HK-2 (cell line): ENCODE measurements around the gene LRRC71.
A peak's percentile ranks its signal among the peaks of the same experiment; 100 is the strongest.

ENCODE experiments used
- DNase-seq: peaks from one replicate; pipeline ENCODE4 v3.0.0-alpha.2; 2018; ENCODE audit not compliant: unreplicated experiment

LRRC71 gene

DNA sequence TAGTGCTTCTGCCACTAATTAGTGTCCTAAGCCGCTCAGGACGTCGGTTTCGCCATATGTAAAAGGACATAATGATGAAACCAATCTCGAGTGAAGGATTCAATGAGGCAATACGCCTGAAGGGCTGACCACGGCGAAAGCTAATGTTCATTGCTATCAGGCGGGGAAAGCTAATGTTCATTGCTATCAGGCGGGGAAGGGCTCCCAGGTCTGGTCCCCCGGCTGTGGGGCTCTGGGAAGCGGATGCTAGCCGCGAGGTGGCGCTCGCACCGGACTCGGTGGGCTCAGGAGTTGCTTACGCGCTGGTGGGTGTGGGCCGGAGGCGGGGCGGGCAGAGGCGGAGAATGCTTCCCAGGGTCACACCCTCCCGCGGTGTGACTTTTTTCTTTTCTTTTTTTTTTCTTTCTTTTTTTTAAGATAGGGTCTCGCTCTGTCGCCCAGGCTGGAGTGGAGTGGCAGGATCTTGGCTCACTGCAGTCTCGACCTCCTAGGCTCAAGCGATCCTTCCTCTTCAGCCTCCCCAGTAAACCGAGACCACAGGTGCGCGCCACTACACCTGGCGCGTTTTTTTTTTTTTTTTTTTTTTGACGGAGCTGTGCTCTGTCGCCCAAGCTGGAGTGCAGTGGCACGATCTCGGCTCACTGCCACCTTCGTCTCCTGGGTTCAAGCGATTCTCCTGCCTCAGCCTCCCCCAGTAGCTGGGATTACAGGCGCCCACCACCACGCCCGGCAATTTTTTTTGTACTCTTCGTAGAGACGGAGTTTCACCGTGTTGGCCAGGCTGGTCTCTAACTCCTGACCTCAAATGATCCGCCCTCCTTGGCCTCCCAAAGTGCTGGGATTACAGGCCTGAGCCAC lies 28.0 kb upstream of the LRRC71 start:
- DNase-seq = peak; percentile 90

GRCh38 chr1:156893048-156893953 lies 27.1 kb upstream of the LRRC71 start, which contains the start of gene PEAR1:
Gene PEAR1, plus strand, starts transcription at chr1:156893718. Its CDS starts 10,209 bp downstream, at chr1:156903927.
- no peak for DNase-seq

DNA sequence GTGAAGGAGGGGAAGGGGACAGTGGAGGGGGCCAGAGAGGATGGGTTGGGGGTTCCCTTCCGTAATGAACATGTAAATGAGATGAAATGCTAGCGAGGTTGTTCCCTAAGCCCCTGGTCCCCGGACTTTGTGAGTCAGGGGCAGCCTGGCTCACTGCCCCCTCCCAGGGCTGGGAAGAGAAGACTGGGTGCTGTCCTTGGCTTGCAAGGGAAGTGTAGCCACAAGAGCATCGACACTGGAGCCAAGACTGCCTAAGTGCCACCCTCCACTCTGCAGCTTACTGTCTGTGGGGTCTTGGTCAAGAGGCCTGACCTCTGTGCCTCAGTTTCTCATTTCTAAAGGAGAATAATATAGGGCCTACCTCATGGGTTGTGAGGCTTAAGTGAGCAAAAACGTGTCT lies 26.4 kb upstream of the LRRC71 start:
- DNase-seq = no peak

DNA sequence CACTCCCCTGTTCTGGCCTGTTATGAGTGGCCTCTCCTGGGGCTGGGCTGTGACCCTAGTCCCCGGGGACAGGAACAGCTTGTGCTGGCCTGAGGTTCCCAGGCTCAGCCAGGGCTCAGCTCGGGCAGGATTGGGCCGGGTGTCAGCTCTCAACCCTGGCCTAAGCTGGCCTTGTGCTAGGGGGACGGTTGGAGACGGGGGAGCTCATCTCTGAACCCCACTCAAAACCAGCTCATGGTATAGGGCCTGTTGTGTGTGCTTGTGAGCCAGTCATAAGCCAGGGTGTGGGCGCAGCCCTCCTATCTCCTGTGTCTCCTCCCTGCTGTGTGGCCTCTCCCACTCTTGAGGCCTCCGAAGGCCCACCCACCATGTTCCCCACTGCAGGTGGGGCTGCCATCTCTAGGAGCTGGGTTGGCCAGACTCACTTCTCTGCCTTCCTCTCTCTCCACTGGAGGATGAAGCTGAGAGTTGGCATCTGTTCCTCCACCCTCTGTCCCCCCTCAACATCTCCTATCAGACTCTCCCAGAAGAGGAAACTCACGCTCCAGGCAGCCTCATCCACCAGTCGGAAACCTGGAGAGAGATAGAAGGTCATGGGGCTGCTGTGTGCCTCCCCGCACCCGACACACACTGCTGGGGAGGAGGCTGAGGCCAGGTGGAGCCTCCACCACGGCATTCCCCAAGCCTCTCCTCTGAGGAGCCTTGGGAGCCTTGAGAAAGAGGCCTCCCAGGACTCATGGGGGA lies 25.5 kb upstream of the LRRC71 start:
- DNase-seq = no peak

- no peak for DNase-seq
Observed at GRCh38 chr1:156895455-156895812, 25.0 kb upstream of the LRRC71 start.

GRCh38 chr1:156895927-156896326 lies 24.5 kb upstream of the LRRC71 start:
- DNase-seq = no peak

- peak; percentile 93 for DNase-seq
Observed at GRCh38 chr1:156896490-156897033, 23.9 kb upstream of the LRRC71 start.

DNA sequence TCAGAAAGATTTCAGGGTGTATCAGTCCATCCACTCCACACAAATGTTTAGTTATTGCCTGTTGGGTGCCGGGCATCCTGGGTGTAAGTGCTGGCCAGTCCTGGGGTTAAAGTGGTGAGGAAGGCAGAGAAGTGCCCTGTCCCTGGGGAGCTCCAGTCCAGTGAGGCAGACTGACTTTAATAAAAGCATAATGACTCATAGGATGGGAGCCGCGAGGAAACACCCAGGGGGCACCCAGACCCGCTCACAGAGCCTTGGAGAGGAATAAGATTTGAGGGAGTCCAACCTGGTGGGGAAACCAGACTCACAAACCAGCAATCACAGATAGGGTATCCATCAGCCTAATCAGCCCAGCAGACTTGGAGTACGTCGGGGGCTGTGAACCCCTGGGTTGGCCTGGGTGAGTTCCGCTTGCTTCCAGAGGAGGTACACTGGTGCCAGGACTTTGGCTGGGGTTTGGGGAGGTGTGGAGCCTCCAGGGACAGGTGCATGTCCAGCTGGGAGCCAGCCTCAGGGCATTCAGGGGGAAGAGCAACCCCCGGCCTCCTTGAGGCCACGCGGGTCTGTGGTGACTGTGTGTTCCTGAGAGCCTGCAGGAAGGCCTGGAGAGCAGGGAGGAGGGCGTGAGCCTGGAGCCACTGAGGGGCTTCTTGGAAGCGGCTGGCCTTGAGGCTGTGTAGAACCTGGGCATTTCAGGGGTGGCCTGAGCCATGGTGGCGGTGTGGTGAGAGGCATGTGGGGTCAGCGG lies 23.2 kb upstream of the LRRC71 start:
- peak; percentile 54 for DNase-seq

- no peak for DNase-seq
Observed at GRCh38 chr1:156898161-156898566, 22.3 kb upstream of the LRRC71 start.

DNA sequence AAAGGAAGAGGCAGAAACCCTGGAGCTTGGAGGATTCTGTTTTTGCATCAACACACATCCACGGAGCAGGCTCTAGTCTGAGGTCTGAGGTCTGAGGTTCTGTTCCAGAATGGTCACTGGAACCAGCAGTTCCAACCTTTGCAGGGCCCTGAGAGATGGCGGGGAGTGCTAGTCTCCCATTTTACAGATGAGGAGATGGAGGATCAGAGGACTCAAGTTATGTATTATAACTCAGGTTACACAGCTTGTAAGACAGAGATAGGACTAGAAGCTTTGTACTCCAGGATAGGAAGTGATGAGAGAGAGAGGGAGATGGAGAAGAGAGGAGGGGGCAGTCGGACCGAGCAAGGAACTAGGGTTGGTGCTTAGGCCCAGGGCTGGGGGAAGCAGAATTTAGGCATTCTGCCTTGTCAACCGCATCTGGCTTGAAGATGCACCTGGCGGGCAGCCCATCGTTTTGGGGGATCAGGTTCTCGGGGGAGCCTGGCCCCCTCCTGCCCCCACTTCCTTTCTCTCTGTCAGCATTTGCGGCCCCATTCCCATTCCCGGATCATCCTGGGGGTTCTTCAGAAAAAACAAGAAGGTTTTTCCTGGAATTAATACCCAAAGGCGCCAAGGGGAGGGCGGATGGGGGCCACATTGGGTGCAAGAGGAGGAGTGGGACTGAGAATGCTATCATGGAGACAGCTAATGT lies 21.3 kb upstream of the LRRC71 start:
- DNase-seq = no peak

- no peak for DNase-seq
Observed at GRCh38 chr1:156899956-156900718, 20.3 kb upstream of the LRRC71 start.

DNA sequence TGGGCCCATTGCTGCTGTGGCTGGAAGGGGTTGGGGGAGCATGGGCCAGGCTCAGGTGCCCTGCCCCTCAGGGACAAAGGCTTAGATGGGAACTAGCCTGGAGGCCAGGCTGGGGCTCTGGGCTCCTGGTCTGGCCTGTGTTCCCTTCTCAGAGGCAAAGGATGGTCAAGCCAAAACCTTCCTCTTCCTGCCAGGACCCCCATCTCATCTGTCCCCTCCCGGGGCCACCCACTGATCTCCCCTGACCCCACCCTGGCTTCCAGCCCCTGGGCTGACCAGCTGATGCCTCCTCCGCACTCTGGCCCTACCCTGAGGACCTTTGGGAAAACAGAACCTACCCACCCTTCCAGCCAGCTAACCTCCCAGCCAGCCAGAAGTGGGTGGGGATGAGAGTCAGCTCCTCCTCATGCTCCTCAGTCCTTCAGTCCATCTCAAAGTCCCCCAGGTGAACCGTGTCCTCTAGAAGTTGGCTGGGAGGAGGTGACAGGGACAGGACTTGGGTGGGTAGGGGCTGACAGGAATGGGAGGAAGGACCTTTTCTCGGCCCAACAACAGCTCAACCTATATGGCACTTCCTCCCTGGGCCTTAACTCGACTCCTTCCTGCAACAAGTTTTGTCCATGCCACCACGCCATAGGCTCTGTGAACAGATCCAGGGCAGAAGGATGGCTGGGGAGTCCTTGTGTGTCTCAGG lies 19.4 kb upstream of the LRRC71 start:
- no peak for DNase-seq

DNA sequence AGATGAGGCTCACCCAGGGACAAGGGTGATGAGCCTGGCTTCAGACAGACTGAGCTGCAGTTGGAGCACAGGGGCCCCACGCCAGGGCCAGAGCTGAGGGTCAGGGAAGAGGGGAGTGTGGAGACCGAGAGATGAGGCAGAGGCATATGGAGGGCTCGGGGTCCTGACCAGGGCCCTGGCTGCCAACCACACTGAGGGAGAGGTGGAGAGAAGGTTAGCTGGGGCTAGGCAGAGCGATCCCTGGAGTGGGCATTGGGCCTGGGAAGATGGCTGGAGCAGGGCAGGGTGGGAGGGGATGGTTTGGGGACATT lies 18.9 kb upstream of the LRRC71 start:
- DNase-seq = no peak

DNA sequence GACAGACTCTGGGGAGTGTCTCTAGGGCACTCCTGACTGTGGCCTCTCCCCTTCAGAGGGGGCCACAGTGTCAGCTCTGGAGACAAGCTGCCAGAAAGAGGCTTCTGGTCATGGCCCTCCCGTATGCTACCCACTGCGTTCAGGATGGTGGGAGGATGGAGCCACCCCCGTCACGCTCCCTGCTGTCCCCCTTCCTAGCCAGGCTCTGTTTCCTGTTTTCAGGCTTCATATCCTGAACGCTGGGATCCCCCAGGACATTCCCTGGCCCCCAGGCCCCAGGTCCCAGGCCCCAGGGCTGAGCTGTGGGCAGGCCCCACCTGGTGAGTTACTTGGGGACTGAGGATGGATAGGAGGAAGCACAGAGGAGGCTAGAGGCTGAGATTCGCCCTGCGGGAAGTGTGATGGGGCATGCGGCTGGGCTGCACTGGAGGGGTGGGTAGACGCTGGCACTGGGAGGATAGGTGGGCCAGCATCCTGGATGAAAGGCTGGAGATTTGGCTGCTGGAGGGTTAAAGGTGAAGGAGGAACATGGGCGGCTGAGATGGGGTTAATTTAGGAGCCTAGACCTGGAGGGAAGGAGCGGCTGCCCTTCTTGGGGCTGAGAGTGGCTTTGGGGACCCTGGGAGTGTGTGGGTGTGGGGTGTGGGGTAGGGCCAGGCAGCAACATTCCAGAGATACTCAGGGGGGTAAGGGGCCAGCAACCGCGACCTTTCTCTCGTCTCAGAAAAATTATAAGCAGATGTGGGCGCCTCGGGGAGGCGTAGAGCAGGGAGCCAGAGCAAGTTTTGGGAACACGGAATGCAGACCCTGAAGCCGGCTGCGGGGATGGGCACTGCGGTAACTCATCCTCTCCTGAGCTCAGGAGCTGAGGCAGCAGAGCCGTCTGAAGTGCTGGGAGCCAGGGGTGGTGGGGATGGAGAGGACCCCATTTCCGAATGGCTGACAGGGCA lies 18.2 kb upstream of the LRRC71 start:
- DNase-seq = no peak

GRCh38 chr1:156903328-156904091 lies 16.9 kb upstream of the LRRC71 start:
- DNase-seq = no peak

- no peak for DNase-seq
Observed at GRCh38 chr1:156904187-156904959, 16.1 kb upstream of the LRRC71 start.

GRCh38 chr1:156905176-156905575 lies 15.3 kb upstream of the LRRC71 start:
- DNase-seq = no peak
